Endothelial cell of umbilical vein (primary cell): ENCODE measurements around the gene RPLP1. TPM values are rescaled to one million over a fixed set of nuclear protein-coding genes. Genes with fewer than 3 reads are reported as not detected.

Experiments
- BruUV-seq: library from RNA; stranded (reverse); fragments of 400-500 nt; replicated peaks from 2 replicates; lab custom pipeline; 2021; lab: Mats Ljungman, UMichigan
- CTCF ChIA-PET: fragments of 300-600, 350-600 bp; sonication (Branson Sonifier 250); formaldehyde crosslinking; loops from one replicate; lab custom pipeline; 2021; ENCODE audit warnings: antibody characterized with exemption, inconsistent platforms; lab: Charles Lee
- POLR2A ChIA-PET: fragments of 300-600, 350-600 bp; sonication (Branson Sonifier 250); formaldehyde crosslinking; loops from one replicate; lab custom pipeline; 2021; ENCODE audit warnings: antibody characterized with exemption, inconsistent platforms; lab: Charles Lee
- DNase-seq: peaks from one replicate; pipeline ENCODE4 v3.0.0-alpha.2; 2011; ENCODE audit warnings: low read depth, low spot score
- FAIRE-seq: peaks from 2 replicates; lab custom pipeline; 2011; peaks lifted over from hg19 to GRCh38; lab: Jason Lieb, UNC
- H2AFZ ChIP-seq: 2 replicates; pipeline ENCODE4 v1.6.0; 2012; ENCODE audit warnings: low read depth, low read length, control low read depth, inconsistent platforms
- H3K27ac ChIP-seq: 2 replicates; pipeline ENCODE4 v1.5.1; 2011; ENCODE audit warnings: low read depth, mild to moderate bottlenecking, control low read depth, low read length, moderate library complexity; ENCODE audit not compliant: insufficient read depth
- H3K27me3 ChIP-seq, 2 experiments: 2 replicates each; pipeline versions ENCODE4 v1.6.0 to v1.6.1; 2011; ENCODE audit warnings: low read length in 2 of 2, mixed read lengths in 1 of 2; ENCODE audit not compliant: control insufficient read depth in 2 of 2, insufficient read depth in 2 of 2
- H3K36me3 ChIP-seq, 2 experiments: 2 replicates in 1 of 2; 3 replicates in 1 of 2; pipeline ENCODE4 v1.5.1; 2011; ENCODE audit warnings: low read length in 2 of 2, mild to moderate bottlenecking in 1 of 2, moderate library complexity in 1 of 2; ENCODE audit not compliant: control insufficient read depth in 2 of 2, insufficient read depth in 2 of 2; ENCODE audit errors: extremely low read depth in 1 of 2
- H3K4me1 ChIP-seq: 3 replicates; pipeline ENCODE4 v1.5.1; 2011; ENCODE audit warnings: mild to moderate bottlenecking, low read length; ENCODE audit not compliant: control insufficient read depth, insufficient read depth; ENCODE audit errors: extremely low read depth
- H3K4me2 ChIP-seq: 2 replicates; pipeline ENCODE4 v1.6.1; 2011; ENCODE audit warnings: low read length, control low read depth, mixed read lengths; ENCODE audit not compliant: insufficient read depth
- H3K4me3 ChIP-seq, 3 experiments: fragments of 200-600 bp in 1 of 3; sonication (generic), shearing (Covaris generic) in 1 of 3; replicated peaks in 1 of 3; 2 replicates each; pipeline ENCODE4 v1.5.1; 2011 to 2016; ENCODE audit warnings: control low read depth in 3 of 3, low read length in 3 of 3, mild to moderate bottlenecking in 2 of 3, inconsistent platforms in 1 of 3, low read depth in 1 of 3, moderate library complexity in 1 of 3; ENCODE audit not compliant: insufficient read depth in 1 of 3
- H3K79me2 ChIP-seq: 2 replicates; pipeline ENCODE4 v1.6.0; 2012; ENCODE audit warnings: low read length, inconsistent platforms; ENCODE audit not compliant: control insufficient read depth, insufficient read depth
- H3K9ac ChIP-seq: replicated peaks from 2 replicates; pipeline ENCODE3; 2011; ENCODE audit warnings: low read length, control low read depth; ENCODE audit not compliant: insufficient read depth; ENCODE audit errors: extremely low read depth
- H3K9me1 ChIP-seq: replicated peaks from 3 replicates; pipeline ENCODE4 v1.6.0; 2011; ENCODE audit warnings: mild to moderate bottlenecking, low read length; ENCODE audit not compliant: control insufficient read depth, insufficient read depth; ENCODE audit errors: extremely low read depth
- H3K9me3 ChIP-seq: replicated peaks from 2 replicates; pipeline ENCODE4 v1.5.1; 2012; ENCODE audit warnings: low read length, inconsistent platforms; ENCODE audit not compliant: control insufficient read depth, insufficient read depth
- H4K20me1 ChIP-seq: replicated peaks from 2 replicates; pipeline ENCODE3; 2011; ENCODE audit warnings: mild to moderate bottlenecking, low read length; ENCODE audit not compliant: control insufficient read depth, insufficient read depth; ENCODE audit errors: extremely low read depth
- EZH2 ChIP-seq: IDR thresholded peaks from 2 replicates; pipeline ENCODE4 v1.6.1; 2012; ENCODE audit warnings: borderline replicate concordance, low read depth, mild to moderate bottlenecking, moderate library complexity, low read length, inconsistent platforms; ENCODE audit not compliant: severe bottlenecking
- FOS ChIP-seq: IDR thresholded peaks from 2 replicates; pipeline ENCODE4 v1.6.1; 2011; ENCODE audit warnings: mild to moderate bottlenecking, low read length, moderate library complexity, borderline replicate concordance; ENCODE audit not compliant: insufficient read depth
- GATA2 ChIP-seq: IDR thresholded peaks from 2 replicates; pipeline ENCODE4 v1.7.0; 2011; ENCODE audit warnings: low read depth, mild to moderate bottlenecking, moderate library complexity, mixed read lengths, low read length; ENCODE audit not compliant: insufficient read length, insufficient read depth
- JUN ChIP-seq: IDR thresholded peaks from 2 replicates; pipeline ENCODE4 v1.6.1; 2011; ENCODE audit warnings: borderline replicate concordance, low read depth; ENCODE audit not compliant: insufficient read length, insufficient read depth
- MYC ChIP-seq: IDR thresholded peaks from one replicate; pipeline ENCODE4 v1.6.1; 2011; ENCODE audit warnings: mild to moderate bottlenecking, low read depth, low read length
- POLR2A ChIP-seq: IDR thresholded peaks from 2 replicates; pipeline ENCODE4 v1.6.1; 2012; ENCODE audit warnings: low read depth, mild to moderate bottlenecking, control low read depth, low read length
- POLR2AphosphoS5 ChIP-seq: IDR thresholded peaks from 2 replicates; pipeline ENCODE4 v1.6.1; 2012; ENCODE audit warnings: low read depth, mild to moderate bottlenecking, control low read depth, low read length, moderate library complexity; ENCODE audit not compliant: insufficient read depth
- dilution Hi-C: fragments of 300-500 bp; cut with MboI; formaldehyde crosslinking; loops from one replicate; pipeline ENCODE4 v1.15.0; 2019; ENCODE audit warnings: low sequenced_read_pairs; ENCODE audit not compliant: extremely low pct_ligation_motif_present
- intact Hi-C: fragments of 100-400 bp; cut with micrococcal nuclease; formaldehyde crosslinking; loops from one replicate; pipeline ENCODE4 v1.10.0; 2022
- polyA plus RNA-seq, 4 experiments: library from polyadenylated mRNA; depleted of rRNA in 3 of 4; stranded (reverse) in 3 of 4; unstranded in 1 of 4; fragments of >200 nt; gene quantifications; 2 replicates each; pipeline versions ENCODE4 v1.2.1 to v1.2.3, GENCODE V29; 2011 to 2012; ENCODE audit warnings: missing spikeins in 1 of 4
- total RNA-seq: library from RNA; stranded (reverse); gene quantifications from 2 replicates; pipeline ENCODE4 v1.2.3, GENCODE V29; 2021
- TF ChIP-seq, protein P1 (sequence below), 2 donors: IDR thresholded peaks; 1 replicate in 1 of 2; 2 replicates in 1 of 2; pipeline ENCODE4 v1.5.1; 2011; ENCODE audit warnings: low read length in 2 of 2, mild to moderate bottlenecking in 2 of 2, moderate library complexity in 2 of 2, control low read depth in 1 of 2, inconsistent platforms in 1 of 2, low read depth in 1 of 2; ENCODE audit not compliant: insufficient read depth in 1 of 2; ENCODE audit errors: extremely low read depth in 1 of 2
- TF ChIP-seq, protein P2 (sequence below): IDR thresholded peaks from 2 replicates; pipeline ENCODE4 v1.6.1; 2011; ENCODE audit not compliant: insufficient read depth, insufficient read length

Gene RPLP1
- total and polyA plus RNA-seq, 2 donors (not counting 3 experiments of a cell fraction or from before 2014, with no cell fraction given): 1,603 to 2,985 TPM

DNA sequence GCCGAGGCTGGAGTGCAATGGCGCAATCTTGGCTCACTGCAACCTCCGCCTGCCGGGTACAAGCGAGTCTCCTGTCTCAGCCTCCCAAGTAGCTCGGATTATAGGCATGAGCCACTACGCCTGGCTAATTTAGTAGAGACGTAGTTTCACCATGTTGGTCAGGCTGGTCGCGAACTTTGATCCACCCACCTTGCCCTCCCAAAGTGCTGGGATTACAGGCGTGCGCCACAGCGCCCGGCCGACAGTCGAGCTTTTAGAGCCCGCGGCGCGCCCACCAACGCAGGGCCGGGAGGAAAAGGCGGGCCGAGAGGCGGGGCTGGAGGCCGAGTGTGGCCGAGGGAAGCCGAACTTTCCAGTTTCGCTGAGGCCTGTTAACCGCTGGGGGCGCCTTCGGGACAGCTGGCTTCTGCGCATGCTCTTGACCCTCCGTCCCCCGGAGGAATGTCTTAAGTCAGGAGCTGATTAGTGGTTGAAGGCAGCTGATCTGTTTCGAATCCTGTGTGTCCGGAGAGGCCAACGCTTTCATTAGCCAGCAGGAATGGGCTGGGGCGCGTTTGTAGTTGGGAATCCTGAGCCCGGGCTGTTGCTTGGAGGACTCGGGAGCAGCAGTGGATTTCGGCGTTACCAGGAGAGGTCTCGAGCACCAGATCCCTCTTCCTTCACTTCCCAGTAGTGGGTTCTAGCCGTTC lies 10.0 kb downstream of the RPLP1 start:
- Histone ChIP-seq H2AFZ (peak overlapping the region; percentile 44), H3K9me3 (no peaks in the 10 kb centered on the region), H3K27me3 (no peaks in the 10 kb centered on the region), H3K4me1 (peaks cover 8% of the 10 kb centered on the region), H3K79me2 (no peaks in the 10 kb centered on the region), H3K9ac (peak overlapping the region; percentile 77), H3K4me2 (peak overlapping the region; percentile 44), H3K4me3 (peak overlapping the region; percentile 1 to 38 (median 31)), H3K36me3 (no peaks in the 10 kb centered on the region), H3K27ac (peak overlapping the region; percentile 65), H4K20me1 (no peaks in the 10 kb centered on the region), H3K9me1 (no peaks in the 10 kb centered on the region)
- DNase-seq: peak; percentile 99
- TF ChIP-seq POLR2AphosphoS5 (peak; percentile 70), GATA2 (no peak), EZH2 (no peak), FOS (no peak), POLR2A (peak; percentile 80), JUN (no peak), MYC (no peak)
- TF ChIP-seq, protein P1, sequence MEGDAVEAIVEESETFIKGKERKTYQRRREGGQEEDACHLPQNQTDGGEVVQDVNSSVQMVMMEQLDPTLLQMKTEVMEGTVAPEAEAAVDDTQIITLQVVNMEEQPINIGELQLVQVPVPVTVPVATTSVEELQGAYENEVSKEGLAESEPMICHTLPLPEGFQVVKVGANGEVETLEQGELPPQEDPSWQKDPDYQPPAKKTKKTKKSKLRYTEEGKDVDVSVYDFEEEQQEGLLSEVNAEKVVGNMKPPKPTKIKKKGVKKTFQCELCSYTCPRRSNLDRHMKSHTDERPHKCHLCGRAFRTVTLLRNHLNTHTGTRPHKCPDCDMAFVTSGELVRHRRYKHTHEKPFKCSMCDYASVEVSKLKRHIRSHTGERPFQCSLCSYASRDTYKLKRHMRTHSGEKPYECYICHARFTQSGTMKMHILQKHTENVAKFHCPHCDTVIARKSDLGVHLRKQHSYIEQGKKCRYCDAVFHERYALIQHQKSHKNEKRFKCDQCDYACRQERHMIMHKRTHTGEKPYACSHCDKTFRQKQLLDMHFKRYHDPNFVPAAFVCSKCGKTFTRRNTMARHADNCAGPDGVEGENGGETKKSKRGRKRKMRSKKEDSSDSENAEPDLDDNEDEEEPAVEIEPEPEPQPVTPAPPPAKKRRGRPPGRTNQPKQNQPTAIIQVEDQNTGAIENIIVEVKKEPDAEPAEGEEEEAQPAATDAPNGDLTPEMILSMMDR (IDR thresholded peaks at IDR 0.05; ENCODE audit: extremely low read depth in 1 of 2, insufficient read depth in 1 of 2, low read depth in 1 of 2, low read length in 2 of 2): peak; percentile 94 to 97
- TF ChIP-seq, protein P2, sequence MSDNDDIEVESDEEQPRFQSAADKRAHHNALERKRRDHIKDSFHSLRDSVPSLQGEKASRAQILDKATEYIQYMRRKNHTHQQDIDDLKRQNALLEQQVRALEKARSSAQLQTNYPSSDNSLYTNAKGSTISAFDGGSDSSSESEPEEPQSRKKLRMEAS: peak; percentile 4
- dilution Hi-C loops (no loop called here), intact Hi-C loops (loop anchor here (1.0 to 5.0 kb wide), 2 partner anchors 10 to 635 kb away; partner anchors contain the start of genes RPLP1 and TLE3)
- no TSS peak for BruUV-seq
- CTCF ChIA-PET: interaction anchor here (0.6 to 1.8 kb wide), 14 partner anchors 10 to 617 kb away, joined by 3 to 30 read pairs (median 4); partner anchors contain the start of genes KIF23 and RPLP1
- peak; percentile 99 for FAIRE-seq
- POLR2A ChIA-PET: interaction anchor here (0.7 to 1.8 kb wide), 2 partner anchors 10 to 1043 kb away, joined by 3 to 44 read pairs; partner anchors contain the start of gene RPLP1
